HEK293 (cell line): ENCODE results near the gene MAP1LC3B2.

Experiments used
- CTCF ChIA-PET: fragments of 350-600 bp; formaldehyde crosslinking; extraction: SDS; loops from one replicate; lab custom pipeline; 2021; ENCODE audit warnings: antibody characterized with exemption; lab: Yijun Ruan, JAX
- POLR2A ChIA-PET: fragments of 300-600 bp; formaldehyde crosslinking; extraction: SDS; loops from one replicate; lab custom pipeline; 2020; ENCODE audit warnings: antibody characterized with exemption, inconsistent platforms; lab: Yijun Ruan, JAX
- H3K27ac ChIP-seq: fragments of 200-500 bp; sonication (Bioruptor generic); 2 replicates; pipeline ENCODE4 v1.5.1; 2014; ENCODE audit warnings: low read depth, low read length, control low read depth, inconsistent platforms; ENCODE audit errors: extremely low read depth
- H3K36me3 ChIP-seq, 2 experiments: fragments of 200-500 bp in 1 of 2; sonication (Bioruptor generic) in 1 of 2; 1 replicate in 1 of 2; 2 replicates in 1 of 2; pipeline ENCODE4 v1.5.1; 2014 to 2017; ENCODE audit warnings: inconsistent platforms in 2 of 2, low read length in 2 of 2; ENCODE audit not compliant: control insufficient read depth in 2 of 2, insufficient read depth in 1 of 2
- H3K4me1 ChIP-seq: fragments of 200-500 bp; sonication (Bioruptor generic); 2 replicates; pipeline ENCODE4 v1.5.1; 2014; ENCODE audit warnings: mild to moderate bottlenecking, low read length, inconsistent platforms; ENCODE audit not compliant: control insufficient read depth, insufficient read depth
- H3K4me3 ChIP-seq: 2 replicates; pipeline ENCODE4 v1.5.1; 2011; ENCODE audit warnings: low read depth, mild to moderate bottlenecking, control low read depth, low read length, moderate library complexity
- H3K9me3 ChIP-seq: fragments of 200-500 bp; sonication (Bioruptor generic); 2 replicates; pipeline ENCODE4 v1.5.1; 2014; ENCODE audit warnings: low read depth, low read length, inconsistent platforms; ENCODE audit not compliant: control insufficient read depth, insufficient read depth
- CTCF ChIP-seq: fragments of 450-650 bp; formaldehyde crosslinking; IDR thresholded peaks from 2 replicates; pipeline ENCODE4 v1.5.1; 2016; ENCODE audit warnings: missing biosample characterization, missing genetic modification characterization
- GLI2 ChIP-seq: fragments of 450-650 bp; formaldehyde crosslinking; IDR thresholded peaks from 2 replicates; pipeline ENCODE4; 2017; ENCODE audit warnings: missing biosample characterization, missing genetic modification characterization, low read depth, borderline replicate concordance
- GLIS1 ChIP-seq: fragments of 450-650 bp; formaldehyde crosslinking; IDR thresholded peaks from 2 replicates; pipeline ENCODE4 v1.5.1; 2016; ENCODE audit warnings: missing biosample characterization, missing genetic modification characterization
- KLF1 ChIP-seq: fragments of 450-650 bp; formaldehyde crosslinking; IDR thresholded peaks from 2 replicates; pipeline ENCODE4 v1.5.1; 2016; ENCODE audit warnings: missing biosample characterization, missing genetic modification characterization
- REPIN1 ChIP-seq: fragments of 450-650 bp; formaldehyde crosslinking; IDR thresholded peaks from 2 replicates; pipeline ENCODE4 v1.5.1; 2017; ENCODE audit warnings: missing biosample characterization, missing genetic modification characterization, low read depth
- YY2 ChIP-seq: fragments of 450-650 bp; formaldehyde crosslinking; IDR thresholded peaks from 2 replicates; pipeline ENCODE4 v1.5.1; 2016; ENCODE audit warnings: missing biosample characterization, missing genetic modification characterization
- ZBTB17 ChIP-seq: fragments of 450-650 bp; formaldehyde crosslinking; IDR thresholded peaks from 2 replicates; pipeline ENCODE4 v1.5.1; 2016; ENCODE audit warnings: missing biosample characterization, missing genetic modification characterization
- ZBTB26 ChIP-seq: fragments of 450-650 bp; formaldehyde crosslinking; optimal IDR thresholded peaks from 2 replicates; pipeline ENCODE3; 2016; ENCODE audit warnings: missing biosample characterization, mild to moderate bottlenecking, missing genetic modification characterization
- ZNF132 ChIP-seq: fragments of 450-650 bp; formaldehyde crosslinking; IDR thresholded peaks from 2 replicates; pipeline ENCODE4 v1.5.1; 2017; ENCODE audit warnings: missing biosample characterization, missing genetic modification characterization, borderline replicate concordance
- ZNF16 ChIP-seq: fragments of 450-650 bp; formaldehyde crosslinking; IDR thresholded peaks from 2 replicates; pipeline ENCODE4 v1.5.1; 2016; ENCODE audit warnings: low read depth, missing biosample characterization, missing genetic modification characterization
- ZNF214 ChIP-seq: fragments of 450-650 bp; formaldehyde crosslinking; IDR thresholded peaks from 2 replicates; pipeline ENCODE4 v1.5.1; 2017; ENCODE audit warnings: missing biosample characterization, mild to moderate bottlenecking, missing genetic modification characterization, borderline replicate concordance
- ZNF26 ChIP-seq: fragments of 450-650 bp; formaldehyde crosslinking; IDR thresholded peaks from 2 replicates; pipeline ENCODE4 v1.5.1; 2016; ENCODE audit warnings: missing biosample characterization, missing genetic modification characterization
- ZNF302 ChIP-seq: fragments of 450-650 bp; formaldehyde crosslinking; IDR thresholded peaks from 2 replicates; pipeline ENCODE4 v1.5.1; 2016; ENCODE audit warnings: missing biosample characterization, missing genetic modification characterization, low read depth
- ZNF335 ChIP-seq: fragments of 450-650 bp; formaldehyde crosslinking; conservative IDR thresholded peaks from 2 replicates; pipeline ENCODE4 v1.5.1; 2016; ENCODE audit warnings: missing biosample characterization, missing genetic modification characterization
- ZNF394 ChIP-seq: fragments of 450-650 bp; formaldehyde crosslinking; IDR thresholded peaks from 2 replicates; pipeline ENCODE4 v1.5.1; 2016; ENCODE audit warnings: missing biosample characterization, missing genetic modification characterization, mild to moderate bottlenecking, moderate library complexity, borderline replicate concordance
- ZNF580 ChIP-seq: fragments of 450-650 bp; formaldehyde crosslinking; IDR thresholded peaks from 2 replicates; pipeline ENCODE4 v1.5.1; 2016; ENCODE audit warnings: missing biosample characterization, missing genetic modification characterization
- ZNF624 ChIP-seq: fragments of 450-650 bp; formaldehyde crosslinking; IDR thresholded peaks from 2 replicates; pipeline ENCODE4 v1.5.1; 2017; ENCODE audit warnings: missing biosample characterization, missing genetic modification characterization
- TF ChIP-seq, protein P1 (sequence below): fragments of 450-650 bp; formaldehyde crosslinking; IDR thresholded peaks from 2 replicates; pipeline ENCODE4 v1.5.1; 2016; ENCODE audit warnings: missing biosample characterization, missing genetic modification characterization
- TF ChIP-seq, protein P2 (sequence below): fragments of 450-650 bp; formaldehyde crosslinking; IDR thresholded peaks from 2 replicates; pipeline ENCODE4 v1.5.1; 2016; ENCODE audit warnings: missing biosample characterization, missing genetic modification characterization
- TF ChIP-seq, protein P3 (sequence below): fragments of 450-650 bp; formaldehyde crosslinking; IDR thresholded peaks from 2 replicates; pipeline ENCODE4 v1.5.1; 2017; ENCODE audit warnings: missing biosample characterization, missing genetic modification characterization

MAP1LC3B2 gene

GRCh38 chr12:116529686-116530085 lies 29.5 kb upstream of the MAP1LC3B2 start:
- H3K4me1 ChIP-seq = peaks cover 19% of the 10 kb centered on the region
- CTCF ChIA-PET = interaction anchor here (0.6 kb wide), 1 partner anchor 533 kb away, joined by 3 read pairs; no protein-coding TSS in a partner anchor
- H3K36me3 ChIP-seq = no peaks in the 10 kb centered on the region
- TF ChIP-seq, protein P1, sequence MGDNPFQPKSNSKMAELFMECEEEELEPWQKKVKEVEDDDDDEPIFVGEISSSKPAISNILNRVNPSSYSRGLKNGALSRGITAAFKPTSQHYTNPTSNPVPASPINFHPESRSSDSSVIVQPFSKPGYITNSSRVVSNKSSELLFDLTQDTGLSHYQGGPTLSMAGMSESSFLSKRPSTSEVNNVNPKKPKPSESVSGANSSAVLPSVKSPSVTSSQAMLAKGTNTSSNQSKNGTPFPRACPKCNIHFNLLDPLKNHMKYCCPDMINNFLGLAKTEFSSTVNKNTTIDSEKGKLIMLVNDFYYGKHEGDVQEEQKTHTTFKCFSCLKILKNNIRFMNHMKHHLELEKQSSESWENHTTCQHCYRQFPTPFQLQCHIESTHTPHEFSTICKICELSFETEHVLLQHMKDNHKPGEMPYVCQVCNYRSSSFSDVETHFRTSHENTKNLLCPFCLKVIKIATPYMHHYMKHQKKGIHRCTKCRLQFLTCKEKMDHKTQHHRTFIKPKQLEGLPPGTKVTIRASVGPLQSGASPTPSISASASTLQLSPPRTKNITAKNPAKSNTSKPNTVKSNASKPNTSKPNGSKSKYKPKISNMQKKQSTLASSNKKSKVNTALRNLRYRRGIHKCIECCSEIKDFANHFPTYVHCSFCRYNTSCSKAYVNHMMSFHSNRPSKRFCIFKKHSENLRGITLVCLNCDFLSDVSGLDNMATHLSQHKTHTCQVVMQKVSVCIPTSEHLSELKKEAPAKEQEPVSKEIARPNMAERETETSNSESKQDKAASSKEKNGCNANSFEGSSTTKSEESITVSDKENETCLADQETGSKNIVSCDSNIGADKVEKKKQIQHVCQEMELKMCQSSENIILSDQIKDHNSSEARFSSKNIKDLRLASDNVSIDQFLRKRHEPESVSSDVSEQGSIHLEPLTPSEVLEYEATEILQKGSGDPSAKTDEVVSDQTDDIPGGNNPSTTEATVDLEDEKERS = no peak
- TF ChIP-seq REPIN1 (no peak), GLI2 (no peak), ZNF302 (tag by site-specific recombination) (no peak), KLF1 (tag by site-specific recombination) (no peak), ZNF624 (tag by site-specific recombination) (no peak)
- H3K4me3 ChIP-seq = no peak overlapping the region
- no peak overlapping the region for H3K27ac ChIP-seq
- POLR2A ChIA-PET = no interaction called here
- no peaks in the 10 kb centered on the region for H3K9me3 ChIP-seq

GRCh38 chr12:116532428-116532827 lies 26.8 kb upstream of the MAP1LC3B2 start:
- no peak overlapping the region for H3K4me3 ChIP-seq
- TF ChIP-seq CTCF (tag by site-specific recombination) (peak; percentile 46; the same call in 1 of the 2 replicates), ZNF580 (tag by site-specific recombination) (peak; percentile 30; the same call in 1 of the 2 replicates), ZBTB17 (tag by site-specific recombination) (no peak), YY2 (tag by site-specific recombination) (0 out of 2 replicates have a peak, but pooled peaks have one; percentile 43), ZNF214 (tag by site-specific recombination) (no peak)
- TF ChIP-seq, protein P2, sequence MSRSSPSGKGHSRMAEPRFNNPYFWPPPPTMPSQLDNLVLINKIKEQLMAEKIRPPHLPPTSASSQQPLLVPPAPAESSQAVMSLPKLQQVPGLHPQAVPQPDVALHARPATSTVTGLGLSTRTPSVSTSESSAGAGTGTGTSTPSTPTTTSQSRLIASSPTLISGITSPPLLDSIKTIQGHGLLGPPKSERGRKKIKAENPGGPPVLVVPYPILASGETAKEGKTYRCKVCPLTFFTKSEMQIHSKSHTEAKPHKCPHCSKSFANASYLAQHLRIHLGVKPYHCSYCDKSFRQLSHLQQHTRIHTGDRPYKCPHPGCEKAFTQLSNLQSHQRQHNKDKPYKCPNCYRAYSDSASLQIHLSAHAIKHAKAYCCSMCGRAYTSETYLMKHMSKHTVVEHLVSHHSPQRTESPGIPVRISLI (tag by site-specific recombination) = peak; percentile 84; the same call in 1 of the 2 replicates
- TF ChIP-seq, protein P3, sequence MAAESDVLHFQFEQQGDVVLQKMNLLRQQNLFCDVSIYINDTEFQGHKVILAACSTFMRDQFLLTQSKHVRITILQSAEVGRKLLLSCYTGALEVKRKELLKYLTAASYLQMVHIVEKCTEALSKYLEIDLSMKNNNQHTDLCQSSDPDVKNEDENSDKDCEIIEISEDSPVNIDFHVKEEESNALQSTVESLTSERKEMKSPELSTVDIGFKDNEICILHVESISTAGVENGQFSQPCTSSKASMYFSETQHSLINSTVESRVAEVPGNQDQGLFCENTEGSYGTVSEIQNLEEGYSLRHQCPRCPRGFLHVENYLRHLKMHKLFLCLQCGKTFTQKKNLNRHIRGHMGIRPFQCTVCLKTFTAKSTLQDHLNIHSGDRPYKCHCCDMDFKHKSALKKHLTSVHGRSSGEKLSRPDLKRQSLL (tag by site-specific recombination) = no peak
- TF ChIP-seq, all 188 proteins: peak for 4
- H3K27ac ChIP-seq = no peak overlapping the region
- peaks cover 16% of the 10 kb centered on the region for H3K4me1 ChIP-seq
- CTCF ChIA-PET = interaction anchor here (0.6 to 0.8 kb wide), 3 partner anchors 99 to 604 kb away, joined by 3 to 5 read pairs (median 3); no protein-coding TSS in a partner anchor
- H3K9me3 ChIP-seq = no peaks in the 10 kb centered on the region
- POLR2A ChIA-PET = interaction anchor here (0.6 kb wide), 1 partner anchor 493 kb away, joined by 7 read pairs; no protein-coding TSS in a partner anchor
- no peaks in the 10 kb centered on the region for H3K36me3 ChIP-seq

DNA sequence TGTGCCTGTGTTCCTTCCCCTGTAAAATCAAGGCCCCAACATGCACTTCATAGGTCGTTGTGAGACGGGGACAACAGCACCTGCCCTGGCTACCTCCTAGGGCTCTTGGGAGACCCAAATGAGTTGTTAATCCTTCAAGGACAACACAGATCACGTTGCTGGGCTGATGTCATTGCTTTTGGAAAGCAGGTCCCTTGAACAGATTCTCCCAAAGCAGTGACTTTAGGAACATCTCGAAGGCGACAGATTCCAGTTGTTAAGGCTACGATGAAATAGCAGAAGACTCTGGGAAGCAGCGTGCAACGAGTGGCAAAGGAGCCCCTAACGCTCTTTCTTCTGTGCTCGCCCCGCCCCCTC lies 26.2 kb upstream of the MAP1LC3B2 start:
- ChIA-PET POLR2A (interaction anchor here (1.0 kb wide), 1 partner anchor 16 kb away, joined by 4 read pairs; no protein-coding TSS in a partner anchor), CTCF (interaction anchor here (0.6 to 1.2 kb wide), 4 partner anchors 66 to 266 kb away, joined by 3 to 4 read pairs (median 3); no protein-coding TSS in a partner anchor)
- Histone ChIP-seq H3K36me3 (no peaks in the 10 kb centered on the region), H3K4me1 (peaks cover 16% of the 10 kb centered on the region), H3K4me3 (no peak overlapping the region; the same call in 1 of the 2 replicates), H3K27ac (peak overlapping the region; percentile 17; the same call in 1 of the 2 replicates), H3K9me3 (no peaks in the 10 kb centered on the region)
- TF ChIP-seq ZNF16 (tag by site-specific recombination) (no peak), ZNF335 (0 out of 2 replicates have a peak, but pooled peaks have one; percentile 62), ZNF394 (peak; percentile 13; the same call in 1 of the 2 replicates), ZNF26 (tag by site-specific recombination) (no peak), ZBTB26 (tag by site-specific recombination) (peak; percentile 0), ZNF132 (no peak), GLIS1 (tag by site-specific recombination) (peak; percentile 64)
